A204.1 (cell line): Measurements from ENCODE around the gene CLEC7A.
A peak's percentile ranks its signal among the peaks of the same experiment; 100 is the strongest.

Source experiments
- FAIRE-seq: peaks from 2 replicates; lab custom pipeline; 2012; peaks lifted over from hg19 to GRCh38; lab: Jason Lieb, UNC

The CLEC7A gene

GRCh38 chr12:10130042-10130441 lies at the start of gene CLEC7A:
CLEC7A (minus strand) TSS chr12:10130199; CDS start chr12:10130082, 117 bp downstream.
- no peak for FAIRE-seq

GRCh38 chr12:10179776-10180181 lies 49.8 kb upstream of the CLEC7A start:
- FAIRE-seq, result no peak

- no peak for FAIRE-seq
Observed at GRCh38 chr12:10178821-10179220, 48.8 kb upstream of the CLEC7A start, which contains the start of gene TMEM52B. TMEM52B (plus strand) TSS chr12:10179032; CDS start chr12:10179575, 543 bp downstream.

GRCh38 chr12:10175846-10176636 lies 46.0 kb upstream of the CLEC7A start:
- FAIRE-seq, result no peak

- no peak for FAIRE-seq
Observed at GRCh38 chr12:10174986-10175614, 45.1 kb upstream of the CLEC7A start.

GRCh38 chr12:10171973-10172728 lies 42.2 kb upstream of the CLEC7A start, which contains the start of gene OLR1:
OLR1 (minus strand) TSS chr12:10172132; CDS start chr12:10172077, 55 bp downstream.
- FAIRE-seq, result no peak

- FAIRE-seq, result no peak
Observed at GRCh38 chr12:10170216-10170615, 40.2 kb upstream of the CLEC7A start.

- FAIRE-seq, result no peak
Observed at GRCh38 chr12:10169104-10169503, 39.1 kb upstream of the CLEC7A start.

GRCh38 chr12:10167599-10167998 lies 37.6 kb upstream of the CLEC7A start:
- FAIRE-seq, result no peak

GRCh38 chr12:10165421-10165820 lies 35.4 kb upstream of the CLEC7A start:
- FAIRE-seq, result no peak

GRCh38 chr12:10163084-10163483 lies 33.1 kb upstream of the CLEC7A start:
- no peak for FAIRE-seq

GRCh38 chr12:10160617-10161385 lies 30.8 kb upstream of the CLEC7A start:
- no peak for FAIRE-seq

GRCh38 chr12:10159280-10159679 lies 29.3 kb upstream of the CLEC7A start:
- FAIRE-seq, result no peak

- FAIRE-seq, result no peak
Observed at GRCh38 chr12:10158406-10158805, 28.4 kb upstream of the CLEC7A start.

- FAIRE-seq, result peak; percentile 73
Observed at GRCh38 chr12:10155966-10156365, 26.0 kb upstream of the CLEC7A start.

- FAIRE-seq, result no peak
Observed at GRCh38 chr12:10154145-10154496, 24.1 kb upstream of the CLEC7A start.

GRCh38 chr12:10153271-10154144 lies 23.5 kb upstream of the CLEC7A start:
- FAIRE-seq, result no peak

- FAIRE-seq, result no peak
Observed at GRCh38 chr12:10151621-10152020, 21.6 kb upstream of the CLEC7A start.

- no peak for FAIRE-seq
Observed at GRCh38 chr12:10147714-10148403, 17.9 kb upstream of the CLEC7A start.

GRCh38 chr12:10142976-10143589 lies 13.1 kb upstream of the CLEC7A start:
- no peak for FAIRE-seq
